ENCODE results near the gene CLCNKB. TPM values are rescaled to one million over a fixed set of nuclear protein-coding genes. Genes with fewer than 3 reads are reported as not detected.

The CLCNKB gene
- total and polyA plus RNA-seq, 2 of the 13 experiments (the other 11 are each of a cell fraction or from before 2014, with no cell fraction given): 0.04 TPM; not detected in 1

DNA sequence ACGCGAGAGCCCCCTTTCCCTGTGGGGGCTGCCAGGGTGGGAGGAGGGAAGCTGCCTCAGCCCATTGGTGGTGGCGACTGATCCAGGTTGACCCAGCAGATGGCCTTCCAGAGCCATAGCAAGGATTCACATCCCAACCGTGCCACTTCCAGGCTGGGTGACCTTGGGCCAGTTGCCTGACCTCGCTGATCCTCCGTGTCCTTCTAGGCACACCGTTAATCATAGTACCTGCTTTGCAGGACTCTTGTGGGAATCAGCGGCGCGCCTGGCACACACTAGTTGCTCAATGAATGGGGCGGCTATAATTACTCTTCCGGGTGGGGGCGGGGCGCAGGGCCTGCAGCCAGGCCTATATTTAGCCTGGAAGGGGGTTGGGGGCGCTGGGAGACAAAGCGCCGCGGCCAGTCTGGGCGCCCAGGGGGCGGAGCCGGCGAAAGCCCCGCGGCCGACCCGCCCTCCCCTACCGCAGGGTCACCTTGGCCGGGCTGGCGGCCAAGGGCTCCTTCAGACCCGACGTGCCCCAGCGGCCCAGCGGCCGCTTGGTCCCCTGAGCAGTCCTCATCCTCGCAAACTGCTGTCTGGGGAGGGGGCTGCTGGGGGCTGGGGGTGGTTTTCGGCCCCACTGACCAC is 30.9 kb upstream of the CLCNKB start (continued):
- TF ChIP-seq REST (IDR thresholded peaks at IDR 0.05; ENCODE audit: borderline replicate concordance in 1 of 2, low read depth in 1 of 2, low read length in 2 of 2) (no peak), RCOR2 (CRISPR knock-in tag; IDR thresholded peaks at IDR 0.05) (peak; percentile 71; the same call in 1 of the 2 replicates), AKAP8 (CRISPR knock-in tag; IDR thresholded peaks at IDR 0.05) (peak; percentile 69; the same call in 1 of the 2 replicates), POGZ (CRISPR knock-in tag; IDR thresholded peaks at IDR 0.05) (peak; percentile 11; the same call in 1 of the 2 replicates), GABPB1 (CRISPR knock-in tag; IDR thresholded peaks at IDR 0.05) (peak; percentile 59; the same call in 1 of the 2 replicates), HDAC1 (CRISPR knock-in tag; IDR thresholded peaks at IDR 0.05) (peak; percentile 69), ZNF788 (CRISPR knock-in tag; IDR thresholded peaks at IDR 0.05; ENCODE audit: borderline replicate concordance) (peak; percentile 66; the same call in 1 of the 2 replicates), ZC3H13 (CRISPR knock-in tag; IDR thresholded peaks at IDR 0.05) (peak; percentile 35; the same call in 1 of the 2 replicates), SAP130 (CRISPR knock-in tag; IDR thresholded peaks at IDR 0.05; ENCODE audit: low read depth) (peak; percentile 44; the same call in 1 of the 2 replicates)
- TF ChIP-seq, protein P1, sequence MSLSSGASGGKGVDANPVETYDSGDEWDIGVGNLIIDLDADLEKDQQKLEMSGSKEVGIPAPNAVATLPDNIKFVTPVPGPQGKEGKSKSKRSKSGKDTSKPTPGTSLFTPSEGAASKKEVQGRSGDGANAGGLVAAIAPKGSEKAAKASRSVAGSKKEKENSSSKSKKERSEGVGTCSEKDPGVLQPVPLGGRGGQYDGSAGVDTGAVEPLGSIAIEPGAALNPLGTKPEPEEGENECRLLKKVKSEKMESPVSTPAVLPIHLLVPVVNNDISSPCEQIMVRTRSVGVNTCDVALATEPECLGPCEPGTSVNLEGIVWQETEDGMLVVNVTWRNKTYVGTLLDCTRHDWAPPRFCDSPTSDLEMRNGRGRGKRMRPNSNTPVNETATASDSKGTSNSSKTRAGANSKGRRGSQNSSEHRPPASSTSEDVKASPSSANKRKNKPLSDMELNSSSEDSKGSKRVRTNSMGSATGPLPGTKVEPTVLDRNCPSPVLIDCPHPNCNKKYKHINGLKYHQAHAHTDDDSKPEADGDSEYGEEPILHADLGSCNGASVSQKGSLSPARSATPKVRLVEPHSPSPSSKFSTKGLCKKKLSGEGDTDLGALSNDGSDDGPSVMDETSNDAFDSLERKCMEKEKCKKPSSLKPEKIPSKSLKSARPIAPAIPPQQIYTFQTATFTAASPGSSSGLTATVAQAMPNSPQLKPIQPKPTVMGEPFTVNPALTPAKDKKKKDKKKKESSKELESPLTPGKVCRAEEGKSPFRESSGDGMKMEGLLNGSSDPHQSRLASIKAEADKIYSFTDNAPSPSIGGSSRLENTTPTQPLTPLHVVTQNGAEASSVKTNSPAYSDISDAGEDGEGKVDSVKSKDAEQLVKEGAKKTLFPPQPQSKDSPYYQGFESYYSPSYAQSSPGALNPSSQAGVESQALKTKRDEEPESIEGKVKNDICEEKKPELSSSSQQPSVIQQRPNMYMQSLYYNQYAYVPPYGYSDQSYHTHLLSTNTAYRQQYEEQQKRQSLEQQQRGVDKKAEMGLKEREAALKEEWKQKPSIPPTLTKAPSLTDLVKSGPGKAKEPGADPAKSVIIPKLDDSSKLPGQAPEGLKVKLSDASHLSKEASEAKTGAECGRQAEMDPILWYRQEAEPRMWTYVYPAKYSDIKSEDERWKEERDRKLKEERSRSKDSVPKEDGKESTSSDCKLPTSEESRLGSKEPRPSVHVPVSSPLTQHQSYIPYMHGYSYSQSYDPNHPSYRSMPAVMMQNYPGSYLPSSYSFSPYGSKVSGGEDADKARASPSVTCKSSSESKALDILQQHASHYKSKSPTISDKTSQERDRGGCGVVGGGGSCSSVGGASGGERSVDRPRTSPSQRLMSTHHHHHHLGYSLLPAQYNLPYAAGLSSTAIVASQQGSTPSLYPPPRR (CRISPR knock-in tag; IDR thresholded peaks at IDR 0.05; ENCODE audit: borderline replicate concordance): peak; percentile 39; the same call in 1 of the 2 replicates
- TF ChIP-seq, protein P2, sequence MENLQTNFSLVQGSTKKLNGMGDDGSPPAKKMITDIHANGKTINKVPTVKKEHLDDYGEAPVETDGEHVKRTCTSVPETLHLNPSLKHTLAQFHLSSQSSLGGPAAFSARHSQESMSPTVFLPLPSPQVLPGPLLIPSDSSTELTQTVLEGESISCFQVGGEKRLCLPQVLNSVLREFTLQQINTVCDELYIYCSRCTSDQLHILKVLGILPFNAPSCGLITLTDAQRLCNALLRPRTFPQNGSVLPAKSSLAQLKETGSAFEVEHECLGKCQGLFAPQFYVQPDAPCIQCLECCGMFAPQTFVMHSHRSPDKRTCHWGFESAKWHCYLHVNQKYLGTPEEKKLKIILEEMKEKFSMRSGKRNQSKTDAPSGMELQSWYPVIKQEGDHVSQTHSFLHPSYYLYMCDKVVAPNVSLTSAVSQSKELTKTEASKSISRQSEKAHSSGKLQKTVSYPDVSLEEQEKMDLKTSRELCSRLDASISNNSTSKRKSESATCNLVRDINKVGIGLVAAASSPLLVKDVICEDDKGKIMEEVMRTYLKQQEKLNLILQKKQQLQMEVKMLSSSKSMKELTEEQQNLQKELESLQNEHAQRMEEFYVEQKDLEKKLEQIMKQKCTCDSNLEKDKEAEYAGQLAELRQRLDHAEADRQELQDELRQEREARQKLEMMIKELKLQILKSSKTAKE (CRISPR knock-in tag; IDR thresholded peaks at IDR 0.05; ENCODE audit: borderline replicate concordance): peak; percentile 67; the same call in 1 of the 2 replicates

All from HepG2 (cell line).